CD8-positive, alpha-beta memory T cell (primary cell): ENCODE results near the gene AMBP. TPM values are rescaled to one million over a fixed set of nuclear protein-coding genes. Genes with fewer than 3 reads are reported as not detected.

Experiments
- CTCF ChIA-PET: fragments of 350-600 bp; sonication (Branson Sonifier 250); formaldehyde crosslinking; loops from one replicate; lab custom pipeline; 2021; ENCODE audit warnings: antibody characterized with exemption; lab: Charles Lee
- POLR2A ChIA-PET: fragments of 350-600 bp; sonication (Branson Sonifier 250); formaldehyde crosslinking; loops from one replicate; lab custom pipeline; 2021; ENCODE audit warnings: antibody characterized with exemption; lab: Charles Lee
- DNase-seq, 5 donors: peaks; one replicate each; pipeline versions ENCODE4 v3.0.0 to v3.0.0-alpha.2; 2020 to 2022; ENCODE audit warnings: mixed read lengths in 1 of 5
- H3K27ac ChIP-seq: one replicate; pipeline ENCODE4 v1.7.0; 2013; ENCODE audit warnings: low read depth, mild to moderate bottlenecking, low read length, moderate library complexity
- H3K27me3 ChIP-seq: 2 replicates; pipeline ENCODE4 v1.7.0; 2013; ENCODE audit warnings: low read length, mild to moderate bottlenecking; ENCODE audit not compliant: insufficient read depth, poor library complexity, severe bottlenecking
- H3K36me3 ChIP-seq: 2 replicates; pipeline ENCODE4 v1.7.0; 2013; ENCODE audit warnings: mild to moderate bottlenecking, low read length, moderate library complexity; ENCODE audit not compliant: insufficient read depth
- H3K4me1 ChIP-seq: 2 replicates; pipeline ENCODE4 v1.7.0; 2013; ENCODE audit warnings: mild to moderate bottlenecking, low read length, moderate library complexity; ENCODE audit not compliant: insufficient read depth
- H3K4me3 ChIP-seq: 2 replicates; pipeline ENCODE4 v1.7.0; 2013; ENCODE audit warnings: mild to moderate bottlenecking, low read length
- H3K9me3 ChIP-seq: 2 replicates; pipeline ENCODE4 v1.7.0; 2013; ENCODE audit warnings: mild to moderate bottlenecking, low read length
- H3K27ac Mint-ChIP-seq, 8 donors: one replicate each; pipeline ENCODE4 v1.8.0; 2020 to 2021; ENCODE audit warnings: mixed read lengths in 8 of 8, mild to moderate bottlenecking in 6 of 8, inconsistent platforms in 3 of 8, moderate library complexity in 3 of 8
- H3K27me3 Mint-ChIP-seq, 2 donors: one replicate each; pipeline ENCODE4 v1.8.0; 2020 to 2021; ENCODE audit warnings: mixed read lengths in 2 of 2, mild to moderate bottlenecking in 1 of 2, moderate library complexity in 1 of 2
- H3K36me3 Mint-ChIP-seq, 3 donors: one replicate each; pipeline ENCODE4 v1.8.0; 2020 to 2021; ENCODE audit warnings: mixed read lengths in 3 of 3, inconsistent platforms in 1 of 3, mild to moderate bottlenecking in 1 of 3
- H3K4me1 Mint-ChIP-seq, 3 donors: one replicate each; pipeline ENCODE4 v1.8.0; 2020 to 2021; ENCODE audit warnings: mixed read lengths in 3 of 3, inconsistent platforms in 1 of 3, mild to moderate bottlenecking in 1 of 3
- H3K4me3 Mint-ChIP-seq, 7 donors: one replicate each; pipeline ENCODE4 v1.8.0; 2020 to 2021; ENCODE audit warnings: mixed read lengths in 7 of 7, mild to moderate bottlenecking in 6 of 7, moderate library complexity in 4 of 7, inconsistent platforms in 2 of 7
- H3K9me3 Mint-ChIP-seq, 5 donors: one replicate each; pipeline ENCODE4 v1.8.0; 2020 to 2022; ENCODE audit warnings: mixed read lengths in 5 of 5, mild to moderate bottlenecking in 3 of 5, moderate library complexity in 2 of 5, inconsistent platforms in 1 of 5
- polyA plus RNA-seq: library from polyadenylated mRNA; unstranded; fragments of 300-500 nt; fragmentation: Illumina TruSeq; gene quantifications from one replicate; pipeline ENCODE4 v1.2.3, GENCODE V29; 2021
- total RNA-seq, 2 experiments: library from RNA; stranded (reverse); gene quantifications; one replicate each; pipeline ENCODE4 v1.2.3, GENCODE V29; 2021

AMBP gene
- total and polyA plus RNA-seq, 3 experiments from 2014 or later = not detected

- no peak overlapping the region for H3K4me3 ChIP-seq
- no peaks in the 10 kb centered on the region for H3K36me3 ChIP-seq
- ChIA-PET POLR2A (no interaction called here), CTCF (interaction anchor here (1.0 kb wide), 1 partner anchor 68 kb away, joined by 3 read pairs; no protein-coding TSS in a partner anchor)
- H3K9me3 ChIP-seq = no peaks in the 10 kb centered on the region
- peaks cover 1 to 5% (median 3%) of the 10 kb centered on the region in 3 donors for H3K36me3 Mint-ChIP-seq
- H3K9me3 Mint-ChIP-seq = peaks cover 0 to 11% (median 2%) of the 10 kb centered on the region in 5 donors
- no peak overlapping the region for H3K4me3 Mint-ChIP-seq
- peaks cover 4 to 5% of the 10 kb centered on the region in 2 donors for H3K27me3 Mint-ChIP-seq
- H3K27ac Mint-ChIP-seq = no peak overlapping the region
- H3K4me1 ChIP-seq = no peaks in the 10 kb centered on the region
- no peak for DNase-seq
- H3K27me3 ChIP-seq = no peaks in the 10 kb centered on the region
- H3K27ac ChIP-seq = no peak overlapping the region
- H3K4me1 Mint-ChIP-seq = no peaks in the 10 kb centered on the region
Measured at GRCh38 chr9:114014044-114014443, 64.1 kb downstream of the AMBP start.

- no peak for DNase-seq
- Mint-ChIP-seq H3K4me1 (no peaks in the 10 kb centered on the region), H3K27me3 (peaks cover 5 to 6% of the 10 kb centered on the region in 2 donors), H3K36me3 (peaks cover 1 to 5% (median 3%) of the 10 kb centered on the region in 3 donors), H3K4me3 (no peak overlapping the region), H3K27ac (no peak overlapping the region), H3K9me3 (peaks cover 0 to 11% (median 2%) of the 10 kb centered on the region in 5 donors)
- POLR2A ChIA-PET = no interaction called here
- CTCF ChIA-PET = no interaction called here
- H3K36me3 ChIP-seq = no peaks in the 10 kb centered on the region
- H3K27ac ChIP-seq = no peak overlapping the region
- H3K27me3 ChIP-seq = no peaks in the 10 kb centered on the region
- no peaks in the 10 kb centered on the region for H3K9me3 ChIP-seq
- H3K4me1 ChIP-seq = no peaks in the 10 kb centered on the region
- no peak overlapping the region for H3K4me3 ChIP-seq
Measured at GRCh38 chr9:114012126-114012525, 66.0 kb downstream of the AMBP start.

GRCh38 chr9:114011313-114011712, 66.8 kb downstream of the AMBP start:
- Mint-ChIP-seq H3K9me3 (peaks cover 0 to 11% (median 2%) of the 10 kb centered on the region in 5 donors), H3K27ac (no peak overlapping the region), H3K4me3 (no peak overlapping the region), H3K4me1 (no peaks in the 10 kb centered on the region), H3K36me3 (peaks cover 1 to 5% (median 3%) of the 10 kb centered on the region in 3 donors), H3K27me3 (peaks cover 5 to 6% of the 10 kb centered on the region in 2 donors)
- Histone ChIP-seq H3K9me3 (no peaks in the 10 kb centered on the region), H3K4me1 (no peaks in the 10 kb centered on the region), H3K4me3 (no peak overlapping the region), H3K27me3 (no peaks in the 10 kb centered on the region), H3K27ac (no peak overlapping the region), H3K36me3 (no peaks in the 10 kb centered on the region)
- DNase-seq = no peak
- CTCF ChIA-PET = no interaction called here
- POLR2A ChIA-PET = no interaction called here

Other genes starting within 250 kb of the AMBP start
- gene ZNF618, start 202.0 kb downstream of the AMBP start, total RNA-seq = under 1 TPM; 0.55 to 0.57 TPM
- 1.2 TPM for gene ZNF618, start 202.0 kb downstream of the AMBP start, polyA plus RNA-seq
- gene KIF12, start 21.0 kb upstream of the AMBP start, total RNA-seq = not detected
- not detected for gene KIF12, start 21.0 kb upstream of the AMBP start, polyA plus RNA-seq
- gene COL27A1, start 77.2 kb upstream of the AMBP start, total RNA-seq = 1 to 10 TPM in 1 of 2 experiments, under 1 TPM in 1; 0.86 to 1.6 TPM
- gene COL27A1, start 77.2 kb upstream of the AMBP start, polyA plus RNA-seq = not detected
- gene ORM1, start 244.8 kb upstream of the AMBP start, total RNA-seq = not detected
- not detected for gene ORM1, start 244.8 kb upstream of the AMBP start, polyA plus RNA-seq